ENCODE data around the gene HAX1.

HAX1 gene

DNA sequence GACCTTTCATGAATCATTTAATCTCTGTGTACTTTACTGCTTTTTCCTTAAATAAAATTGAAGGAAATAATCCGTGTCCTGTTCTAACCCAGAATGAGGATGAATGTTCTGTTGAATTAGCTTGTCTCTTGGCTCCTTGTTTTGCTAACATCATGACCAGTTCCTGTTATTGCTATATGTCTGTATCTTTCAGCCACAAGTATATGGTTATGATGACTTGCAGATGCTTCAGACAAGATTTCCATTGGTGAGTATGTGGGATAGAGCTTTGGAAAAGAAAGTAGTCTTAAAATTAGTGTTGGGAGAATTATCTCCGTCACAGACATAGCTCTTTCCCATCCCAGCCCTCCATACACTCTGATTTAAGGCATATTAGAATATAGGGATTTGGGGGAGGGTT lies 13.6 kb upstream of the HAX1 start:
- H3K4me3 ChIP-seq (replicated peaks; ENCODE audit: low read depth, low read length) = no peak overlapping the region
- no peak for DNase-seq (ENCODE audit: low read depth)
- TF ChIP-seq, protein P1, sequence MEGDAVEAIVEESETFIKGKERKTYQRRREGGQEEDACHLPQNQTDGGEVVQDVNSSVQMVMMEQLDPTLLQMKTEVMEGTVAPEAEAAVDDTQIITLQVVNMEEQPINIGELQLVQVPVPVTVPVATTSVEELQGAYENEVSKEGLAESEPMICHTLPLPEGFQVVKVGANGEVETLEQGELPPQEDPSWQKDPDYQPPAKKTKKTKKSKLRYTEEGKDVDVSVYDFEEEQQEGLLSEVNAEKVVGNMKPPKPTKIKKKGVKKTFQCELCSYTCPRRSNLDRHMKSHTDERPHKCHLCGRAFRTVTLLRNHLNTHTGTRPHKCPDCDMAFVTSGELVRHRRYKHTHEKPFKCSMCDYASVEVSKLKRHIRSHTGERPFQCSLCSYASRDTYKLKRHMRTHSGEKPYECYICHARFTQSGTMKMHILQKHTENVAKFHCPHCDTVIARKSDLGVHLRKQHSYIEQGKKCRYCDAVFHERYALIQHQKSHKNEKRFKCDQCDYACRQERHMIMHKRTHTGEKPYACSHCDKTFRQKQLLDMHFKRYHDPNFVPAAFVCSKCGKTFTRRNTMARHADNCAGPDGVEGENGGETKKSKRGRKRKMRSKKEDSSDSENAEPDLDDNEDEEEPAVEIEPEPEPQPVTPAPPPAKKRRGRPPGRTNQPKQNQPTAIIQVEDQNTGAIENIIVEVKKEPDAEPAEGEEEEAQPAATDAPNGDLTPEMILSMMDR (IDR thresholded peaks at IDR 0.05; ENCODE audit: low read length, missing control alignments) = no peak

DNA sequence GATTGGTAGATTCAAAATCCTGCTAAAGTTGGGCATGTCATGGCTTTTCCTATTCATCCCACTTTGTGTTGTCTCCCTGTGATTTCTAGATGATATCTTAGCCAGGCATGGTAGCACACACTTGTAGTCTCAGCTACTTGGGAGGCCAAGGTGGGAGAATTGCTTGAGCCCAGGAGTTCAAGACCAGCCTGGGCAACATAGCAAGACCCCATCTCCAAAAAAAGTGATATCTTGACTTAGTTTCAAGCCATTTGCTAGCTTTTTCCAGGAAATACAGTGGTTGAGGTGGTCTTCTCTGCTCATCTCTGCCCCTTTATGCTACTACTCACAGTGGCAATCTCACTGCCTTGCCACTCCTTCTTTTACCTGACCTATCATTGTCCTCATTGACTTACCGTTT lies 12.3 kb upstream of the HAX1 start:
- TF ChIP-seq, protein P1 (IDR thresholded peaks at IDR 0.05; ENCODE audit: low read length, missing control alignments) = no peak
- no peak for DNase-seq (ENCODE audit: low read depth)
- H3K4me3 ChIP-seq (replicated peaks; ENCODE audit: low read depth, low read length) = no peak overlapping the region

DNA sequence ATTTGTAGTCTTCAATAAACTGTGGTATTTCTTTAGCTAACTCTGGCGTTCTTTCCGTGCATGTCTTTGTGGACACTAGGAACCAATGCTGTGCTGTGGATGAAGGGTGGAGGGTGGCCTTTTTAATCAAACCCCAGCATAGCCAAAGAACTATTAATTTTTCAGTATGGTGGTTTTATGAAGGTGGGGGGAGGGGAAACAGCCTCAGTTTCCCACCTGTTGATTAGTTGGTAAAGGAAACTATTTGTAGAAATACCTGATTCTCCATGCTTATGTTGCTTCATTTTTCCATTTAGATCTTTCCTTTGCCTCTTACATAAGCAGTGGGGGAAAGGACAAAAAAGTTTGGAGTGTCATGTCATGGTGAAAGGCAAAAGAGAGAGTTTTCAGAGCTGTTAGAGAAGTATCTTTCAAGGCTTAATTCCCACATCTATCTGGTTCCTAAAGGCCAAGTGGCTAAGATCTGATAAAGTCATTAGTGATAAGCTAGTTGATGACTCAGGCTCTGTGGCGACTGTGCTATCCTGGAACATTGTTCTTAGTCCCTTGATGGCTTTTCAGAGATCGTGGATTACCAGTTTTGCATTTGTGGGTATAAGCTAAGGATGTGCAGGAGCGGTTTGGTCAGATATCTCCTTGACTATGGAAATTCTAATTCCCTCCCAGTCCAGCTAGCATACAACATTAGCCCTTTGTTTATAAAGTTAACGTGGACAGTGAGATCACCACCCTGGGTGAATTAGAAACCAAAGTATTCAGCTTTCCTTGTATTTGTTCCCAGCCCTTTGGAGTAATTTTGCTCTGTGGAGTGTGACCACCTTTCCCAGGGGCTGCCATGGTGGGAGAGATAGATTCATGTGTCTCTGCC lies 8.7 kb upstream of the HAX1 start:
- no peak overlapping the region for H3K4me3 ChIP-seq (replicated peaks; ENCODE audit: low read depth, low read length)
- TF ChIP-seq, protein P1 (IDR thresholded peaks at IDR 0.05; ENCODE audit: low read length, missing control alignments) = no peak
- no peak for DNase-seq (ENCODE audit: low read depth)

DNA sequence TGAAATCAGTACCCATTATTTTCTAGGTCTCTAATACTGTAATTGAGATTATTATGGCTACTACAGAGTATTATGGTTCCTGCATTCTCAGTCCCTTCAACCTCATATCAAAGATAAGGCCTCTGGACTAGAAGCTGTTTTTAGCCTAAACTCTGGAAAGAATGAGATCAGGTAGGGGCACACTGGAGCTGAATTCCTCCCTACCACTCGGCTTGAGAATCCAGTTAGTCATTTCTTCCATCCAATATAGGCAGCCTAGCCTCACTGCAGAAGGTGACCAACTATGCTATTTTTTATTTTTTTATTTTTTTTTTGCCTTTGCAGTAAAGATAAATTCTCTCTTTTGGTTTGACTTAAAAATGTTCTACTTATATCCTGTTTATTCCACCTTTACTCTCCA lies 8.0 kb upstream of the HAX1 start:
- TF ChIP-seq, protein P1 (IDR thresholded peaks at IDR 0.05; ENCODE audit: low read length, missing control alignments) = no peak
- no peak overlapping the region for H3K4me3 ChIP-seq (replicated peaks; ENCODE audit: low read depth, low read length)
- no peak for DNase-seq (ENCODE audit: low read depth)

DNA sequence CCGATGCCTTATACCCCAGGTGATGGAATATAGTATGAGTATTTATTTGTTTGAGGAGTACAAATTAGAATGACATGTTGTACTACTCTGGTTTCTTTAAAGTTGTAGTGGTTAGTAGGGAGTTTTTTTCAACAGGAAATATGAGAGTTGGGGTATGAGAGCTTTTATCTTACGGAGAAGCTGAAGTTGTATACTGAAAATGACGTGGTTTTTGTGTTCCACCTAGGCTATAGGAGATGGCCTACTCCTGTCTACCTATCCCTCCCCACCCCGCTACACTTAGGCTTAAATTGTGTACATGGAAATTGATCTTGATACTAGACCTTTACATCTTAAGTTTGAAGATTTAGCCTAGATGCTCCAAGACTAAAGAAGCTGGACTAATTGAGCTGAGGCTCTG lies 6.8 kb upstream of the HAX1 start:
- TF ChIP-seq, protein P1 (IDR thresholded peaks at IDR 0.05; ENCODE audit: low read length, missing control alignments) = no peak
- DNase-seq (ENCODE audit: low read depth) = no peak

DNA sequence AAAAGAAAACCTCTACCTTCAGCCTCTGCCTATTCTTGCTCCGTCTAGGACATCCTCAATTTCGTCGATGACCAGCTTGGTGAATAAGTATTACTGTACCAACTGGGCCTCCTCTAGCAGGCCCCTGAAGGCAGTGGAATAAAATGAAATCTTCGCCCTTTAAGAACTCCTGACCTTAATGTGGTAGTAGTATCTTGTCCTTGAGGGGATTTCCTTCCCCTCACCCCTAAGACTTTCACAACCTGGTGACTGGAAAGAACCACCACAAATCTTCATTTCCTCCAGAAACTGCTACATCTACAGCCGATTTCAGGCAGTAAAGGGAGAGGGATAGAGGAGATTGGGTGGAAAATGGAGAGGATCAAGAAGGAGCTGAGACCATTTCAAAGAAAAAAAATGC lies 1.6 kb upstream of the HAX1 start:
- H3K4me3 ChIP-seq (replicated peaks; ENCODE audit: low read depth, low read length) = no peak overlapping the region
- TF ChIP-seq, protein P1 (IDR thresholded peaks at IDR 0.05; ENCODE audit: low read length, missing control alignments) = no peak
- no peak for DNase-seq (ENCODE audit: low read depth)

More for the DNA sequence above, 6.8 kb upstream of the HAX1 start:
- no peak overlapping the region for H3K4me3 ChIP-seq (replicated peaks; ENCODE audit: low read depth, low read length)

All from fibroblast of pulmonary artery (primary cell).